HG02642 (cell line): ENCODE measurements around the gene PGBD5.

ENCODE experiments used
- ATAC-seq: cut with Tn5 transposase; IDR thresholded peaks from one replicate; pipeline ENCODE4 v1.9.1; 2021; ENCODE audit warnings: mild to moderate bottlenecking; ENCODE audit not compliant: unreplicated experiment, poor library complexity

Gene PGBD5

DNA sequence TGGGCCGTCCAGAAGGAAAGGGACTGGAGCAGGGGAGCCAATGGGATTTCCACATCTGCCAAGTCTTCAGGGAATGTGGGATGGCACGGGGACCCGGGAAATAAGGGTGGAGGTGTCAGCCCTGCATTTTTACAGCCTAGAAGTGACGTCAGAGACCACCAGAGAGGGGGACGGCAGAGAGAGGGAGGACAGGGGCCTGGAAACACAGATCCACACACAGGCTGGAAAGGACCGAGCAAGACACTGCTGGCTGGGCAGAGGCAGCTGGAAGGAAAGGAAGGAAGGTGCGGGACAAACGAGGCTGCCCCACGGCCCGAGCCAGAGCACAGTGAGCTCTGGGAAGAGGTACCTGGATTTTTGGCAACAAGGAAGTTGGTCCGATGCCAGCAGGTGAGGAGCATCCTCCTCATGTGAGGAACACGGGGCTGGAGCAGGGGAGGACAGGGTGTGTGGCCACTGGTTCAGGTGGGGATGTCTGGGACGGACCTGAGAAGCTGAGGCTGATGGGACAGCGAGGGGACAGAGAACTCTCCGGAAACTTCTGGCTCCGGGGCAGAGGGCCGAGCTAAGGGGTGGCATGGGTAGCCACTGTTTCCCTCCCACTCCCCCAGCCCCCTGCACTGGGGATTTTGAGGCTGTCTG, 138.3 kb downstream of the PGBD5 start:
- ATAC-seq = no peak

GRCh38 chr1:230286890-230287269, 139.3 kb downstream of the PGBD5 start:
- no peak for ATAC-seq

GRCh38 chr1:230286166-230286889, 139.8 kb downstream of the PGBD5 start:
- ATAC-seq = no peak

DNA sequence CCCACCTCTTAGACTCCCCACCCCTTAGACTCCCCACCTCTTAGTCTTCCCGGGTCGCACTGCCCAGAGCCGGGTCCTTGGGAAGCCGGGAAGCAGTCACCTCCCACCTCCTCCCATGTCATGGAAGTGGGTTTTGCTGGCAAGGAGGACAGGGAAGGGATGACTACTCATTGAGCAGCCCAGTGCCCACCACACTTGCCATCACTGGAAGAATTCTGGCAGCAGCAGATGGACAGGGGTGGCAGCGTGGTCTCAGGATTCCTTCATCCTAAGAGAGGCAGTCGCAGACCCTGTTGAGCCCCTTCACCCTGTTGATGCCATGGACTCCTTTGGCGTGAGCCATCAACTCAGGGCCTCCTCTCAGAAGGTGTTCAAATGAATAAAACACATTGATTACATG, 140.8 kb downstream of the PGBD5 start:
- no peak for ATAC-seq

GRCh38 chr1:230284891-230285290, 141.2 kb downstream of the PGBD5 start:
- ATAC-seq = no peak

GRCh38 chr1:230283678-230284077, 142.5 kb downstream of the PGBD5 start:
- no peak for ATAC-seq

GRCh38 chr1:230282157-230282556, 144.0 kb downstream of the PGBD5 start:
- no peak for ATAC-seq

GRCh38 chr1:230281556-230281955, 144.6 kb downstream of the PGBD5 start:
- ATAC-seq = no peak

DNA sequence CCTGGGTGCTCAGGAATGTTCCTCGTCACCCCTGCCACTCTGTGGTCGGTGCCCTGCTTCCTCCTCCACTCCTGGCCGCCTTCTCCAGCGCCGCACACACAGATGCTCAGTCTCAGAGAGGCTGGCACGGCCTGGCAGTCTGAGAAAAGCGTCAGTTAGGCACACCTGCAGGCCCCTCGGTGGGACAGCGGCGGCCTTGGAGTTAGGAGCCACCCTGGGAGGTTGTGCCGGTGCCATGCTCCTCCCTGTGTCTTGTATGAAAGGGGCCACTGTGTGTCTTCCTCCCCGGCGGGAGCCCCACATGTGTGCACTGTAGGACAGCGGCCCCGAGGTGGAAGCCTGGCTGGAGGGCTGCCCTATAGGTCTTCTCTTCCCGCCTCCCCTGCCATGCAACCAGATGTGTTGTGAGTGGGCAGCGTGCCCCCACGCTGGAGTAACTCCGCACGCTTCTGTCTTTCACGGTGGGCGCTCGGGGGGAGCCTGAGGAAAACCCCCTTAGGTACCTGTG, 145.2 kb downstream of the PGBD5 start:
- ATAC-seq = no peak

DNA sequence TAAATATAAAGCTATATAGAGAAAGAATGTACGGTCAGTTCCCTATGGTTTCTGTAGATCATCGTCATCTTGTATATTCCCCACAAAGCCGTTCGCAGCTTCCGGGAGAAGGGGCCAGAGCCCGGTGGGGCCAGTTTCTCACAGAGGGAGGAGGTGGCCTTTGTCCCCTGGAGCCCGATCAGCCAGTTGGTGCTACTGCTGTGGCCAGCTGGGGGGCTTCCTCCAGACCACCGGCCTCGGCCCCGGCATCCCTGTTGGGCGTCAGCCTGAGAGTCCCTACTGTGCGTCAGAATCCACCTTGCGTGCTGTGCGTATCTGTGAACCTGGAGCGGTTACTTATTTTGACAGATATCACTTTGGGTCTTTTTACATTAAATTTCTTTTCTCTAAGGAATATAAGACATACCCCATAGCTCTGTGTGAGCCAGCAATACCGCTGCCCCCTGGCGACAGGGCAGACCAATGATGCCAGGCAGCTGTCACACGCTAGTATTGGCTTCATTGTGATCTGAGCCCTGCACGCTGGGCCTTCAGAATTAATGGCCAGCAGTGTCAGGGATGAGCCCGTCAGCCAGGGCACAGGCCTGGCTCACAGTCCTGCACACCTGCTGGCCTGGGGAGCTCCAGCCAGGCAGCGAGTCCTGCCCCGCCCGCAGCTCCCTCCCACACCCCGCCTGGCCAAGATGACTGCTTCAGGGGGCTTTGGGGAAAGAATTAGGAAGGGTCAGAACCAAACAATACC, 145.9 kb downstream of the PGBD5 start:
- no peak for ATAC-seq

DNA sequence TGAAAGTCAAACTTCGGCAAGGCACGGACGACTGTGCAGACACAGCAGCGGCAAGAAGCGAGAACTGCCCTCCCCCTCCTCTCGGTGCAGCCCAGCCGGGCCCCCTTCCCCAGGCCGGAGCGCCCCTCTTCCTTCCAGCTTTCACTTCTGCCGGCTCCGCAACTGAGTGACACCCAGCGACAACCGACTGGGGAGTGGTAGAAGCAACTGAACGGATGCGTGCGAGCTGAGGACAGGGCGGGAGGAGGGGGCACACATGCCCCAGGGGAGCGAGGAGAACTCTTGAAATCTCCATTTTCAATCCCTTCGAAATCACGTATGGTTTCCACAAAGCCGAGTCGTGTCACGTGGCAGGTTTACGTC, 146.6 kb downstream of the PGBD5 start:
- no peak for ATAC-seq

DNA sequence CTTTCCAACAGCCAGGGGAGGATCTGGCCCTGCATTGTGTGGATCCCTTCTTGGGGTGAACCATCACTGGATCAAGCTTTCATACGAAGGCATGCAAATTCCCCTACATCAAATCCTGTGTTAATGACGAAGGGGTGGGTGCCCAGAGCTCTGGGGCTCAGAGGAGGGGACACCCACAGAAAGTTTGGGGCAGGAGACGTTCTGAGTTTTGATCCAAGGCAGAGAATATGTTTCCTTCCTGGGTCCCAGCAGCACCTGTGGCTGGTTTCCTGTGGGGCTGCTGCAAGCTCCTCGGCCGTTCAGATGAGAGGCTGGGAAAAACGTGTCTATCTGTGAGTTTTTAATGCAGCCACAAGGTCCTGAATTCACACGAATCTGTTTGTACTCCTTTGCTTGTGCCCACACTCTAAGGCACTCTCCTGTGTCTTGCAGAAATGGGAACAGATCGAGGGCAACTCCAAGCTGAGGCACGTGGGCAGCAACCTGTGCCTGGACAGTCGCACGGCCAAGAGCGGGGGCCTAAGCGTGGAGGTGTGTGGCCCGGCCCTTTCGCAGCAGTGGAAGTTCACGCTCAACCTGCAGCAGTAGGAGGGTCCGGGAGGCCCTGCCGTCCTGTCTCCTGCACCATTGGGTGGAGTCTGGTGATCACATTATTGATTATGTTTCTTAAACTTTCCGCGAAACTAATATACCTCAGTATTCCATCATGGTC, 147.1 kb downstream of the PGBD5 start:
- no peak for ATAC-seq

DNA sequence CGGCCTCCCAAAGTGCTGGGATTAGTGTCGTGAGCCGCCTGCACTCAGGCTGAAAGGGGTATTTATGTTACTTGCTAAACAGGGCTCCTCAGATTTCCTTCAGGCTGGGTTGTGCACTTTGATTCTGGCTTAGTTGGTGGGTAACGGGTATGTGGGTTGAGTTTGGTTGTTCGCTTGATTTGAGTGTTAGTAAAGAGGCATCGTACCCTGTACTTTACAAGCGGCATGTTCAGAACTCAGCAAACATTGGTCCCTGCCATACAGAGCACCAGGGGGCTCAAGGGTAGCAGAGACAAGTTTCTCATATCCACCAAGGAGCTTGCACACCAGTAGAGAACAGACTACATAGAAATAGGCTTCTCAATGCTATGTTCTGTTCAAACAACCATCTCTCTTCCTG, 147.8 kb downstream of the PGBD5 start:
- ATAC-seq = no peak

DNA sequence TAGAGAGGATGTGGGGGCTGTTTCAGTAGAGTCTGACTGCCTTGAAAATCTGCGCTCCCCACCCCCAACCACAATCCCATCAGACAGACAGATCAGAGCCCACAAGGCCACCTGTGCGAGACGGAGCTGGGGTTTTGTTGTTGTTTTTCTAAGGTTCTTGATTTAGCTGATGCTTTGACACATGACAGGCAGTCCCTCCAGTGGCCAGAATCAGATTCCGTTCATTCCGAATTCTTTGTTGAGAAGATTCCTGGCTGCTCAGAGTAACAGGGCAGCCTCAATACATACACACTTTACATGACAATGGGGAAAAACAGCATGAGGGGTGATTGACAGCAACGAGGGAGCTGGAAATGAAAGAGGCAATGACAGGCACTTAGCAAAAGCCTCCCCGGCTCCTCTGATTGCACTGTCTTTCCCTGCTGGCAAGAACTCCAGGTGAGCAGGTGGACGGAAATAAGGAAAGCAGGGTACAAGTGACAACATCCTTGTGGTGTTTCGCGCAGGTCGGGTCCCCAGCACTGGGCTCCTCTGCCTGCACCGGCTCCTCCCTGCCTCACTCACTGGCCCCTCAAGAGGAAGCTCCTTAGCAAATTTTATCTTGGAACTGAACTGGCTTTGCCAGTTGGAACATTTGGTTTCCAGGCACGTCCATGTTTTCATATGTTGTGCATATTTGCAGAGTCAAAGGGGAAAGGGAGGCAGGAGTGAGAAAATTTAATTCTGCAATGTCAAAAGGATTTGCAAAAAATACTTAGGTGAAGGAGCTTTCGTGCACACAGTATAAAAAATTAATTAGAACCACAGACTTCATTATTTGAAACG, 148.7 kb downstream of the PGBD5 start:
- ATAC-seq = no peak

- ATAC-seq = no peak
These were observed 149.7 kb downstream of the PGBD5 start for GRCh38 chr1:230276401-230276800.

DNA sequence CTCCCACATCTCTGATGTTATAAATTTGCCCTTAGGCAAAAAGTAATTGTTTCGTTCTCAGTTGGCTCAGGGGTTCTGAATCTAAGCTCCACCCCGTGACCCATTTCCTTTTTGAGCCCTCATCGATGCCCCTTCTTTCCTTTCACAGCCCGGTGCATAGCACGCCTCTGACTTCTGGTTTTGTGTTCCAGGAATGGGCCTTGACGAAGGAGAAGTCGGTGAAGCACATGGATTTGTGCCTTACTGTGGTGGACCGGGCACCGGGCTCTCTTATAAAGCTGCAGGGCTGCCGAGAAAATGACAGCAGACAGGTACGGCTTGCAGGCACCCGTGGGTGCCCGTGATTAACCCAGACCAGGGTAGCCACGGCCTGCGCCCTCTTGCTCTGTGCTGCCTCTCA, 151.9 kb downstream of the PGBD5 start:
- ATAC-seq = no peak

DNA sequence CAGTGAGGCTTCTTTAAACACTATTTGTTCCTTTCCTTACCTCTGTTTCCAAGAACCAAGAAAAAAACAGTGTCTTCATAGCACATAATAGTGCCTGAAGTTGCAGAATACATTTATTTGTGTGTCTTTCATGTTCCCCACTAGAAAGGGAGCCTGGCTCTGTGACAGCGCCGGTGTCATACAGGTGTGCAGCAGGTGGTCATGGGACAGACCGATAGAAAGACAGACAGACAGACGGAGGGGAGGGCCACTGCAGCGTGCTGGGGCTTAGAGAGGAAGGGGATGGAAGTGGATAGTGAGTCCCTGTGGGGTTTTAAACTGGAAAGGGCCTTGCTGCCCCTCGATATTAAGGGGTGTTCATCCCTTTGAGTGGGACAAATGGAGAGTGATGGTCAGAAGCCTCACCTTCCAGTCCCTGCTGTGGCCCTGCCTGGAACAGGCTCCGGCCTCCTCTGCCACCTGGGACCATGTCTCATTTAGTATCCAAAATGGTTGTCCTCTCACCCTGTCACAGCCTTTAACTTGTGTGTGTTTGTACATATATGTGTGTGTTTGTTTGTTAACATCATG, 152.9 kb downstream of the PGBD5 start:
- no peak for ATAC-seq

DNA sequence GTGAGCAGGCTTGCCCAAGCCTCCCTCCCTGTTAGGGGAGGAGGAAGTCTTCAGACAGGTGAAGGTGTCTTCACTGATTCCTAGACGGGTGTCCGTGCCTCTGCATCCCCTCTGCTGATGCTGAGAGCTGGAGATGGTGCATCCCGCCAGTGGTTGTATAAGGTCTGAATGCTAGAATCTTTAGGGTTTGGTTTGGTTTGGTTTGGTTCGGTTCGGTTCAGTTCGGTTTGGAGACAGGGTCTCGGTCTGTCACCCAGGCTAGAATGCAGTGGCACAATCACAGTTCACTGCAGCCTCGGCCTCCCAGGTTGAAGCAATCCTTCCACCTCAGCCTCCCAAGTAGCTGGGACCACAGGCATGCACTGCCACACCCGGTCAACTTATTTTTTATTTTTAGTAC, 153.6 kb downstream of the PGBD5 start:
- ATAC-seq = no peak

DNA sequence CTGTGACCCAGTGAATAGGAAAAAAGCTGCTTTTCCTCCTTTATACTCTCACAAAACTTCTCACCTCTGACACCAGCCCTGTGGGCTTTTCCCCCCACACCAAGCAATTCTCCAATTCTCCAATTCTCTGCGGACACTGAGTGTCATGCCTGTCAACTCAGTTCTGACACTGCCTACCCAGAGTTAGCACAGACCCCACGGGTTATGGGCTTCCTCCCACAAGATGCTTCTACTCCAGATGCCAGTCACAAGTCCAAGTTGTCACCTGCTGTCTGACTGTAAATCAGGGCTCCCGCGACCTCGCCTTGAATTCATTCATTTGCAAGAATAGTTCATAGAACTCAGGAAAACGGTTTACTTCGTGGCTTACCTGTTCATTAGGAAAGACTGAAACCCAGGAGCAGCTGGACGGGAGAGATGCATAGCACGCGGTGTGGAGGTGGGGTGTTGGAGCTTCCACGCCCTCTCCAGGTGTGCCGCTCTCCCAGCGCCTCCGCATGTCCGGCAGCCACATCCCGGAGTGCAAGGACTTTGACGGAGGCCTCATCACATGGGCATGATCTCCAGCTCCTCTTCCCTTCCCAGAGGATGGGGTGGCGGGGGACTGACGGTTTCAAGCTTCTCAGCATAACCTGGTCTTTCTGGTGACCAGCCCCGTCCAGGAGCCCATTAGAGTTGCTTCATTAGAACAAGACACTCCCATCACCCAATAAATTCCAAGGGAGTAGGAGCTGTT, 154.7 kb downstream of the PGBD5 start:
- ATAC-seq = no peak
